HG02642 (cell line): Measurements from ENCODE around the gene UBAP1.
"Not testable (repeated sequence)": the region's sequence is repeated elsewhere in the genome, so short reads cannot be mapped to it uniquely, and the experiment has no call there.

Experiments used
- ATAC-seq: cut with Tn5 transposase; IDR thresholded peaks from one replicate; pipeline ENCODE4 v1.9.1; 2021; ENCODE audit warnings: mild to moderate bottlenecking; ENCODE audit not compliant: unreplicated experiment, poor library complexity

The UBAP1 gene

DNA sequence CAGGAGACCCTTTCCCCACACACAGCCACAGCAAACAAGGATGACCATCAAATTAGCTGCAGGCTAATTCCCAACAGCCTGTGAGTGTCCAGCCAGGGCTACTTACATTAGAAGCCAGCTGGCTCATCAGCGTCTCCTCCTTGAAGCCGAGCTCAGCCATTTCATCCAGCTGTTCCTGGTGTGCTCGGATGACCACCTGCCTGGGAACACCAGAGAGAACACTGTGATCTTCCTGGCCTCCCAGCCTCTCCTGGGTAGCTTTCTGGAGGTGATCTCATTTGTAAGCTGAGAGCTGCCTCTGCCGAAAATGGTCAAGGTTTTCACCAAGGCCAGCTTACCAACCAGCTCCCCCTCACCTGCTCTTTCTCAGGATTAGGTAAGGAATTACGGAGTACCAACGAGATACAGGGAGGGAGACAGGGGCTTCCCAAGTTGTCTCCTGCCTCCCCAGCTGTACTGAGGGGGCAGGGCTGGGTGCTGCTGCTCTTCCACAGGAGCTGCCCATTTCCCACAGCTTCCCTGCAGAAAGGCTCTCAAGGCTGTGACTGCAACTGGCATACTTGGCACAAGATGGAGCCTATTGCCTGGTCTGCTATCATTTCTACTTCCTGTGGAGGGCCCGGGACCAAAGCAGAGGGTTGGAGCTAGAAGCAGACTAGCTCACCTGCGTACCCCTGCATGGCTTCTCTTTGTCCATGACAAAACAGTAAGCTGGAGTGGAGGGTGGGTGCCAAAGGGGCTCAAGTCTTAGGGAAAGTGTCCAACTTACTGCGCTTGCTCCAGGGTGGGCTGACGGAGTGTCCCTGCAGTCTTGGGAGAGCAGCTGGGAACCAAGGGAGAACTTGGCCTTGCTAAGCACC, 76.4 kb downstream of the UBAP1 start:
- no peak for ATAC-seq

DNA sequence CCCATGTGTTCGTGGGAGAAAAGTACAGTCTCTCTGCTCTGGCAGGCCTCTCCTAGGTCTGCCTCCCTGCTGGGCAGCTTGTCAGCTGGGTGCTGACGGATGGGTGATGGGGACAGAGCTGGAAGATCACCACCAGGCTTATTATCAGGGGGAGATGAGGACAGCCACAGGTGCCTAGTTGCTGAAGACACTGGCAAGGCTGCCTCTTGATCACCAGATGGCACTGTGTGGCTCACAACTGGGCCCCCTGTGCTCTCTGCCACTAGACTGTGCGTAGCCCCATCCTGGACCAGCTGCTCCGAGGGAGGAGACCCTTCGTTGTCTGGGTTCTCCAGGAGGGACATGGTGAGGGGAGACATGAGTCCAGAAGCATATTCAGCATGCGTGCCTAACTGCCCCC, 77.3 kb downstream of the UBAP1 start:
- ATAC-seq = no peak

DNA sequence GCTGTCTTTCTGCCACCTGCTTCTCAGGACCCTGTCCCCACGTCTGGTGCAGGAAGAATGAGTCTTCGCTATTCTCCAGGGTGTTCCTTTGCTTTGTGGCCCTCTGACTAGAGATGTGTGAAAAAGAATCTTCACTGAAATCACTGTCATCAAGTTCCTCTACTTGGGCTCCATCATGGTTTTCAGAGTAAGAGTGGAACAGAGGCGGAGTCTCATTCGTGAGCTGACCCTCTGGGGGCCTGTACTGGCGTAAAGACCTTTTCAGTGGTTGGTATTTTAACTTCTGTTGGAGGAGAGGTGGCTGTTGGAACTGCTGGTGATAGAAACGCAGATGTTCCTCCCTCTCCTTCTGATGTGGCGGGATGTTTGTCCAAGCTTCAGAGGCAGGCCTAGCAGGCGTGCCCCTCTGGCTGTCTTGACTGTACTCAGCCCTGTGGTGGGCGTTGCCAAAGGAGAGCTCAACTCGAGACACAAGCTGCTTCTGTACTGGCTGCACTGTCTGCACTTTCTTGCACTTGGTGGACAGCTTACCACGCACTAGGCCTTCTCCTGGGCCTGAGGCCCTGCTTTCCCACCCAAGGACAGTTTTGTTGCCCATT, 78.2 kb downstream of the UBAP1 start:
- ATAC-seq = no peak

DNA sequence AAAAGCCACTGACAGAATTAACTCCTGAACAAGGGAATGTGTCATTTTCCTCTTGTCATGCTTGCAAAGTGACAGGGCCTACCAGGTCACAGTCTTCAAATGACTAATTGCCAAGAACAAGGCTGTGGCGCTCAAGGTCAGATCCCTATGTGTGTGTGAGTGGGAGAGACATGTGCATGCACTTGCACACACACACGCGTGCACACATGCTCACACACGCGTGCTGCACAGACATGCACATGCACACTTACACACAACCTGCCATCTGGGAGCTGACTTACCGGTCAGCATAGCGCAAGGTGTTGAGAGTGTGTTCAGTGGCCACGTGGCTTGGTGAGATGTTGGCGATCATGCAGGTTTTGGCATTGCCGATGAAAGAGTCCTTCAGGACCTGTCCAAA, 80.5 kb downstream of the UBAP1 start:
- no peak for ATAC-seq

DNA sequence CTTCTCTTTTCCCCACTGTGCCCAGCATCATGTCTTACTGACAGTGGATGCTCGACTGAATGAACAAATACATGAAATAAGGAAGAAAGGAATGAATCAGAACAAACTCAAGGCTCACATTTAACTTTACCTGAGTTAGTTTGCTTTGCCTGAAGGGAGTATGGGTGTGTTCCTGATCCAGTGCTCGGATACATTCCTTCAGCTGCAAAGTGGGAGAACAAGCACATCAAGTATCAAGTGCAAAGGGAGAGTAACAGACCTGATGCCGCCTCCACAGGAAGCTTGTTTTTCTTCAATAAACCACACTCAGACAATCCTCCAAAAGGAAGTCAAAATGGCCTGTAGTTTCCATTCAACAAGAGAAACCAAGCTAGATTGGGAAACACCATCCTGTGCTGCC, 84.1 kb downstream of the UBAP1 start:
- no peak for ATAC-seq

DNA sequence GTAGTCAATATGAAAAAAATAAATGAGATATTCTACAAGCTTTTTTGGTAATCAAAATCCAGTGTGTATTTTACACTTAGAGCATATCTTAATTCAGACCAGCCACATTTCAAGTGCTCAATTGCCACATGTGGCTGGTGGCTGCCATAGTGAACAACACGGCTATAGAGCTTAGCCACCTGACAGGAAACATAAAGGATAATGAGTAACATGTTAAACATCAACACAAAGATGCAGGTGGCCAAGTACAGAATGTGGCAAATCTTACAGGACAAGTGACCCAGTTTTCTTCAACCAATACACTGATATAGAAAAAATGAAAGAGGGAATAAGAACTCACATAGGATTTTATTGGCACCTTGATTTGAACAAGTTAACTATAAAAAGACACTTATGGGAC, 88.8 kb downstream of the UBAP1 start:
- no peak for ATAC-seq

DNA sequence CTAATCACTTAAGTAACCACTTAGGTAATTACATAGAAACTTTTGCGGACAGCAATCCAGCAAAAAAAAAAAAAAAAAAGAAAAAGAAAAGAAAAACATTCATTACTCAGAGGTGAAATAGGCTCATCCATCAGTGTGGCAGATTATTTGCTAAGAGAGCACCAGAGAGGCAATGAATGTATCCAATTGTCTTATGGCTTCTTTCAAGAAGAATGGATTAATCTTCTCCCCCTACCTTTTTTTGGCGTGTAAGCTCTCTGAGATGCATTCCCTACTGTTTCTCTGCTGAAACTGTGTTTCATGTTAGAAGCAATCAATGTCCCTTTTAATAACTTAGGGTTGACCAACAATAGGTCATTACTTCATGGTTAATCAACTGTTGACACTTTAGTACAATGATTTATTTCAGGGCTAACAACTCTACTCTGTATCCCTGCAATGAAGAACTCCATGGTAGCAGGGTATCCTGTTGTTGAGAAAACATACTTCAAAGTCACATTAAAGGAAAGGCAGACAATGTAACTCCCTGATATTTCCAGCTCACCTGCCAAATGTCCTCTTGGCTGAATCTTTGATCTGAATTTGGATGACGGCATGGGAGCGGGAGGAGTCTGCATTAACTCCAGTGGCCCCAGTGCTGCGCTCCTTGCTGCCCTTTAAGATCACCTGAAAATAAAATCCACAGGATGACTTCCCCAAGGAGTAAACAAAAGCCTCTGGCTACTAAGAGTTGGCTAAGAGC, 92.6 kb downstream of the UBAP1 start:
- no peak for ATAC-seq

DNA sequence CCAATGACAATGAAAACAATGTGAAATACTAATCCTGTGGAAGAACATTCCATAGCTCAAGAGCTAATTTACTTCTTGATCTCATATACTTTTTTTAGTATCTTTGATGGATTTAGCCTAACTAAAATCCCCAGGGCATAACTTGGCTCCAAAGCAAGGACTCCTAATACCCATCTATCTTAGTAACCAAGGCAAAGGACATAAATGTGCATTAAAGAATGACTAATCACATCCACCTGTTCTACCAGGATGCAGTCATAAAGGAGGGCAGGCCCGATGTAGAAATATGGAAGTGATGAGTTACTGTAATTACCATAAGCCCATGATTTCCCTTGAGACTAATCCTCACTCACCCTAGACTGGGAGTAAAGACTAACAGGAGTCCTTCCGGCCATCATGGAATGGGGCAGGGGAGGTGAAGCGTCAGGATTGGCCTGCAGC, 93.3 kb downstream of the UBAP1 start:
- ATAC-seq = no peak

DNA sequence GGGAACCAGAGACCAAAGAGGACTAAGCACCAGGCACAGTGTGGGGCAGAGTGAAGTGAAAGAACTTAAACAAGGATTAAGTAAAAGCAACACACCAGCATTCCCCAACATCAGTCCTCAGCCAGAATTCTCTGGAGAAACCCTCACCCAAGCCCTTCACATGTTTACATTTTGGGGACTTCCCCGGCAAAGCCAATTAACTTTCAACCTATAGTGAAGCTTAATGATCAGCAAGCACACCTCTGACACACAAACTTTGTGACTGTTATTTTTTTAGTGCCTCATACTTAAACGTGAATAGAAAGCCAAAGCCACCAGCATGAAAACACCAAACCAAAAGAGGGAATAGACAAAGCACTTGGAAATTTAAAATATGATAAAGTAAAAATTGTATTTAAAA, 94.7 kb downstream of the UBAP1 start:
- ATAC-seq = not testable (repeated sequence)

DNA sequence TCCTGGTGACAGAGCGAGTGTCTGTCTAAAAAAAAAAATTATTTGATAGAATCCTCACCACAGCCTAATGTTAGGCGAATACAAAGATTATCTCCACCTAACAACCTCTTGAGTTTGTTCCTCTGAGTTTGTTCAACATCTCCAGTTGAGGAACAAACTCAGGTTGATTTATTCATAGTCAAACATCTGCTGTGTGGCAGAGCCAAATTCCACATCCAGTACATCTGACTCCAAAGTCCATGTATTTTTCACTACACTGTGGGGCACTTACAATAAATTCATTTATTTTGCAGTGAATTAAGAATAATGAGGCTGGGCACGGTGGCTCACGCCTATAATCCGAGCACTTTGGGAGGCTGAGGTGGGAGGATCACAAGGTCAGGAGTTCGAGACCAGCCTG, 97.0 kb downstream of the UBAP1 start:
- no peak for ATAC-seq

DNA sequence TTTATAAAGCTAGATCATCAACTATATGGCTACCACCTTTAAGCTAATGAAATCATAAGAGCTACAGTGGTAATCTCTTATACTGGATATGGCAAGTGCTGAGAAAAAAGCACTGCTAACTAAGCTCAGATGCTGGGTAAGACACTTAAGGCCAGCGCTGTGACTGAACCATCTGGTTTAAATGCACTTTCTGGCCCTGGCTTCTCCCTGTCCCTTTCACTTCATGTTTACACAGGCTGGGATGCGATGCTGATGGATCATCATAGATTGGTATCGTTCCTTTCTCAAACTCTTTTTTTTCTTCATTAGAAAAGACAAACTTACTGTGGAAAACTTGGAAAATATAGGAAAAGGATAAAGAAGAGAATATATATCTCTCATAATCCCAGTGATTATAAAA, 97.9 kb downstream of the UBAP1 start:
- ATAC-seq = no peak

DNA sequence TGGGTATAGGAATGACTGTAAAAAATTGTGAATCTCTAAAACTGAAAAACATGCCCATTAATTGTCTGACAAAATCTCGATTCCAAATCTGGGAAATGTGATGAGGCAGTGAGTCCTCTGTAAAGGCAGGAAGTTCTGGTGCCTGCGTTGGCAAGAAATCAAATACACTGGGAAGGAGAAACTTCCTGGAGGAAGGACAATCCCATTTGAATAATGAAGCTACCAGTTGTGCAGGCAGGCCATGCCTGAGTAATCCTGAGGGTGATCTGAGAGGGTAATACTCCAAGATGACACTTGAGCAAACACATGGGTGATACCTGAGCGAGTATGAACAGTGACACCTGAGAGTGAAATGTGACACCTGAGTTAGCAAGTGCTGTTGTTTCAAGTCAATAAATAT, 100.6 kb downstream of the UBAP1 start:
- ATAC-seq = no peak

DNA sequence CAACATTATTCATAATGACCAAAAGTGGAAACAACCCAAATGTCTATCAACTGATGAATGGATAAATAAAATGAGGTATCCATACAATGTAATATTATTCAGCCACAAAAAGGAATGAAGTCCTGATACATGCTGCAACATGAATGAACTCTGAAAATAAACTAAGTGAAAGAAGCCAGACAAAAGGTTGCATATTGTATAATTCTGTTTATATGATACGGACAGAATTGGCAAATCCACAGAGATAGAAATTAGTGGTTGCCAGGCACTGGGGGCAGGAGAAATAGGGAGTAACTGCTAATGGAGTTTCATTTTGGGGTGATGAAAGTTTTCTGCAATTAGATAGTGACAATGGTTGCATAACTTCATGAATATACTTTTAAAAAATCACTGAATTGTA, 103.3 kb downstream of the UBAP1 start:
- ATAC-seq = no peak

DNA sequence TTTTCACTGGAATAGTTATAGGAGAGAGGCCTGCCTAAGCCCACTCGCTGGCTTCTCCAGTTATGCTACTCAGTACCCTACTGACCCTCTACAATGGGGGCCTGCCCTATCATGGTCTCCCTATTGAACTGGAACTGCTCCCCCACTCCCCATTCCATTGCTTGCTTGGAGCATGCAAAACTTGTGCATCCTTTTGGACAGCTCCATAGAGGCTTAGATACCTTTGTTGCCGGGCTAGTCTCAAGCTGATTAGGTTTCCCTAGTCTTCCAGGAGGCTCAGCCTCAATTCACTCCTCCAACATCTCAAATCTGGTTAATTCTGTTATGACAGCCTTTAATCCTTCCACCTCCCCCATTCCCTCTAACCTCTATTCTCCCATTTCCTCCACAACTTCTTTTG, 110.3 kb downstream of the UBAP1 start:
- ATAC-seq = no peak

DNA sequence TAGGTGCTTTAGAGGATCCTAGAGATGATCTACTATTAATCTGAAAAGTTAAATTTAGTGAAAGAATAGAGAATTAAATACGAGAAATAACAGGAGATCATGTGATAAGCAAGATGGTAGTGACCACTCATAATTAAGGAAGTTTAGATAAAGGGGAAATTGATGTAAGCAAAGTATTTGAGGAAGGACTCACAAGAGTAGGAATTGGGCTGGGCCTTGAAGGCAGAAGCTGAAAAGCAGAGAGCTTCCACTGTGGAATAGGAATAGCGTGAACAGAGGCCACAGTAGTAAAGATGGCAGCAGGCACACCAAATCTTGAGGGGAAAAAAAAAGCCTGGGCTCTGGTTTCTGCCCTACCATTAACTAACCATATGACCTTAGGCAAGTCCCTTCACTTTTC, 112.2 kb downstream of the UBAP1 start:
- no peak for ATAC-seq

DNA sequence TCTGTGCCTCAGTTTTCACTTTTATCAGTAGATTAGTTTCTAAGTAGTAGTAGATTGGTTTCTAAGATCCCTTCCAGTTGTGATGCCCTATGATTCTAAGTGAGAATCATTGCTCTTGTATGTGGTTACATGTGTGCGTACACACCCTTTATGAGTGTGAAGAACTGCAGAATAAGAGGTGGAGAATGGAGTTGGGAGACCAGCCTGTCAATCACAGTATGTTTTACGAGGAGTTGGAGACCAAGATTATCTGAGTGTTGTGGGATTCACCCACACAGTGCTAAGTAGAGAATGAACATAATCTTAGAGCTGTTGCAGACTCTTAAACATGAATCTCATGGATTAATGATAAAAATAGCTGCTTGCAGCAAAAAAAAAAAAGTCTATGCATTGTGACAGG, 112.6 kb downstream of the UBAP1 start:
- no peak for ATAC-seq

DNA sequence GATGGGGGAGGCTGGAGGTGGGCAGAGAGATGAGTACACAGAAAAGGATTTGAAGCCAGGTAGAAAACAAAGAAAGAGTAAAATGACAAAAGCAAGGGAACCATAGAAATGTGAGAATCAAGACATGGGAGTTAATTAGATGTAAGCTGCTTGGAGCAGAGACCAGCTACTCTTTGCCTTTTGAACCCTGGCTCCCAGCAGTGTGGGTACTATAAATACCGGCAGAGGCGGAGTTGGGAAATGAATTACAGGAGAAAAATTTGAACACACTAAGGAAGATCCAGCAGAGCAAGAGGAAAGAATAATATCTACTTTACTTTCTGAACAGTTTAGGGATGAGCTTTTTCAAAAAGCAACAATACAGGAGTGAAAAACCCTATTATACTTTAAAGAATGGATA, 113.7 kb downstream of the UBAP1 start:
- no peak for ATAC-seq

DNA sequence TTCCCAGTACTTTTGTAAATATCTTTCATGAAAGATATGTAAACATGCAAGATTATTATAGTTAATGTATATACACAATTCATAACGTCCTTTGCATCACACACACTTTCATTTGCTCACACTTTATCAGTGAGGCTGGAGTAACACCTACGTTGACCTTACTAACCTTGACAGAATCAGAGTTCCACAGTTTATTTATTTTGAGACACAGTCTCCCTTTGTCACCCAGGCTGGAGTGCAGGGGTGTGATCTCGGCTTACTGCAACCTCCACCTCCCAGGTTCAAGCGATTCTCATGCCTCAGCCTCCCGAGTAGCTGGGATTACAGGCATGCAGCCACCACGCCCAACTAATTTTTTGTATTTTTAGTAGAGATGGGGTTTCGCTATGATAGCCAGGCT, 122.2 kb downstream of the UBAP1 start:
- ATAC-seq = not testable (repeated sequence)
